ENCODE data around the gene ZDHHC17.

ZDHHC17 gene

DNA sequence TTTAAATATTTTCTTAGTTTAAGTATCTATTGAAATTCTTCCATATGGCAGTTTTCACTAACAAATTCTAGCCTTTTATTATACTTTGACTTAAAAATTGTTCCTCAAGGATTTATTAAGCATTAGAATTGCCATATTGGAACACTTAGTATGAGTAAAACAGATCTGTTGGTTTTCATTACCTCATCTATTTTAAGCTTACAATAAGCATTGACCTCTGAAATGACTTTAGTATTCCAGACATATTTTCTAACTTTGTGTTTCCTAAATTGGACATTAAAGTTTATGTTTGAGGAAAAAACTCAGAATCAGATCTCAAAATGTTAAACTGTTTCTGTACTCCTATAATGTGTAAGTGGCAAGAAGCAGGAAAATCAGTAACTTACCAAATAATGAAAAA is 66.5 kb downstream of the ZDHHC17 start:
- in situ Hi-C loops (cut with MboI; ENCODE audit: low sequenced_read_pairs, unreplicated experiment) = no loop called here
- TF ChIP-seq, protein P1, sequence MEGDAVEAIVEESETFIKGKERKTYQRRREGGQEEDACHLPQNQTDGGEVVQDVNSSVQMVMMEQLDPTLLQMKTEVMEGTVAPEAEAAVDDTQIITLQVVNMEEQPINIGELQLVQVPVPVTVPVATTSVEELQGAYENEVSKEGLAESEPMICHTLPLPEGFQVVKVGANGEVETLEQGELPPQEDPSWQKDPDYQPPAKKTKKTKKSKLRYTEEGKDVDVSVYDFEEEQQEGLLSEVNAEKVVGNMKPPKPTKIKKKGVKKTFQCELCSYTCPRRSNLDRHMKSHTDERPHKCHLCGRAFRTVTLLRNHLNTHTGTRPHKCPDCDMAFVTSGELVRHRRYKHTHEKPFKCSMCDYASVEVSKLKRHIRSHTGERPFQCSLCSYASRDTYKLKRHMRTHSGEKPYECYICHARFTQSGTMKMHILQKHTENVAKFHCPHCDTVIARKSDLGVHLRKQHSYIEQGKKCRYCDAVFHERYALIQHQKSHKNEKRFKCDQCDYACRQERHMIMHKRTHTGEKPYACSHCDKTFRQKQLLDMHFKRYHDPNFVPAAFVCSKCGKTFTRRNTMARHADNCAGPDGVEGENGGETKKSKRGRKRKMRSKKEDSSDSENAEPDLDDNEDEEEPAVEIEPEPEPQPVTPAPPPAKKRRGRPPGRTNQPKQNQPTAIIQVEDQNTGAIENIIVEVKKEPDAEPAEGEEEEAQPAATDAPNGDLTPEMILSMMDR (IDR thresholded peaks at IDR 0.05; ENCODE audit: borderline replicate concordance, control extremely low read depth, extremely low read depth, insufficient read depth, missing control alignments) = no peak
- DNase-seq (ENCODE audit: low spot score) = no peak

DNA sequence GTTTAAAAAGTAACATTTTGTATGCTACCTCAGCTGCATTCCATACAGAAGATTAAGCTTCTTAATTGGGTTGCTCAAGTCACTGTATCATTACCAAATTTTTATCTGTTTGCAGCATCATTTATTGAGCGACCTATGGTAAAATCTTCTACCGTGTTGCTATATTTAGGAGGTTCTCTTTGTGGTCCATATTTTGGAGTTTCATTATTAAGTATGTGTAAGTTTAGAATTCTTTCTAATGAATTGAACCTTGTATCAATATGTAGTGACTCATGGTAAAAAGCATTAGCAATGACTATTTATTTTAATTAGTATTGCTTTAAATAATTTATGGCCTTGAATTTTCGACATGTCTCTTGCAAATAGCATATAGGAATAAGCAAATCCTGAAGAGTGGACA is 72.7 kb downstream of the ZDHHC17 start:
- DNase-seq (ENCODE audit: low spot score) = no peak
- in situ Hi-C loops (cut with MboI; ENCODE audit: low sequenced_read_pairs, unreplicated experiment) = no loop called here
- TF ChIP-seq, protein P1 (IDR thresholded peaks at IDR 0.05; ENCODE audit: borderline replicate concordance, control extremely low read depth, extremely low read depth, insufficient read depth, missing control alignments) = no peak

DNA sequence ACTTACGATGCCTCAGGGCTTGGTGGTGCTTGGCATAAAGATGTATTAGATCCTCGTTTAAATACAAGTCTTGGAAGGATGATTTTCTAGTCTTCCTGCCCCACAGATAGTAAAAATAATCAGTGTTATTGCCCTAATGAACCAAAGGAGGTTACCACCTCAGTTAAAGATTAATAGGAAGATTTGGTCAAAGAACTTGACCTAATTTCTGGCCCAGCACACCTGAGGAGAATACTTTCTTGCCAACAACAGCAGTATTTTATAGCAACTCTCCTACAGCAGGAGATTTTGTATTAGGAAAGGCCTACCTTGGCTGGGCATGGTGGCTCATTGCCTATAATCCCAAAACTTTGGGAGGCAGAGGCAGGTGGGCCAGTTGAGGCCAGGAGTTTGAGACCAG is 83.3 kb downstream of the ZDHHC17 start:
- DNase-seq (ENCODE audit: low spot score) = no peak
- in situ Hi-C loops (cut with MboI; ENCODE audit: low sequenced_read_pairs, unreplicated experiment) = no loop called here
- TF ChIP-seq, protein P1 (IDR thresholded peaks at IDR 0.05; ENCODE audit: borderline replicate concordance, control extremely low read depth, extremely low read depth, insufficient read depth, missing control alignments) = no peak

DNA sequence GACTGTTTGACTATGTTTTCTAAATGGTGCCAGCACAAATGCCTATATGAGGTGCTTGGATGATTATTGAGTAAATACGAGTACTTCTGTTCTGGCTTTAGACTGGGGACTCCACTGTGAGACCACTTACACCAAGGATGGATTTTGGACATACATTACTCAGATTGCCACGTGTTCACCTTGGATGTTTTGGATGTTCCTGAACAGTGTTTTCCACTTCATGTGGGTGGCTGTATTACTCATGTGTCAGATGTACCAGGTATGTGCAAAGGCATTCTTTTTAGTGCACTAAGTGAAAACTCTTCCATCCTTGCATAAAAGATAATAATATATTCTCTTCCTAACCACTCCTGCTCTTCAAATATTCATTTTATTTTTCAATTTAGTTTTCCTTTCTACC is 84.2 kb downstream of the ZDHHC17 start:
- in situ Hi-C loops (cut with MboI; ENCODE audit: low sequenced_read_pairs, unreplicated experiment) = no loop called here
- no peak for DNase-seq (ENCODE audit: low spot score)
- TF ChIP-seq, protein P1 (IDR thresholded peaks at IDR 0.05; ENCODE audit: borderline replicate concordance, control extremely low read depth, extremely low read depth, insufficient read depth, missing control alignments) = no peak

DNA sequence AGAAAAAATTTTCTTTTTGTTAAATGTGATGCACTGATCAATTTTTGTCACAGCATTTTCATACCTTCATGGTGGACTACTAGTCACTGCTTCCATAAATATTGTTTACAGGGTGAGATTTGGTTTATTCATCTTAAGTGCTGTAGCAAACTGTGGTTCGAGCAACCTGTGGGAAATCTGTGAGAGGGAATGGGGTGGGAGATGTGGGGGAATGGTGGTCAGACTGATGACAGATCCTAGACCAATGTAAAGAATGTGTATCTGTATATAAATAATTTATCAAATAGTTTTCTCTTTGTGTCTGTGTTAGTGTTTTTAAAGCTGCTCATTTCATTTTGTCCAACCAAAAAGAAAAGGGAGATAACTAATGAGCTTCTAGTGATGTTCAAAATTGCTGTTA is 88.2 kb downstream of the ZDHHC17 start:
- in situ Hi-C loops (cut with MboI; ENCODE audit: low sequenced_read_pairs, unreplicated experiment) = no loop called here
- no peak for DNase-seq (ENCODE audit: low spot score)
- TF ChIP-seq, protein P1 (IDR thresholded peaks at IDR 0.05; ENCODE audit: borderline replicate concordance, control extremely low read depth, extremely low read depth, insufficient read depth, missing control alignments) = no peak

DNA sequence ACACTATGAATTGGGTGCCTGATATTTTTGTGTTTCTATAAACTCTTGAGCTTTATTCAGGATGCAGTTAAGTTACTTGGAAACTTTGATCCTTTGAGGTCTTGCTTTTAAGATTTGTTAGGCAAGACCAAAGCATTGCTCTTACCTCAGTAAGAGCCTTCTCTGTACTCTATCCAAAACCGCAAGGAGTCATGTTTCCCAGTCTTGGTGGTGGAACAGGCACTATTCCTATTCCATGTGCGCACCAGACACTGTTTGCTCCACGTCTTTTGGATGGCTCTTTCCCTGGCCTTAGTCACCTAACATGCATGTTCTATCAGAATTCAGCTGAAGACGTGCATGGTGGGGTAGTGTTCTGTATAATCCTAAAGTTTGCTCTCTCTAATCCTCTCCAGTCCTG is 91.4 kb downstream of the ZDHHC17 start:
- DNase-seq (ENCODE audit: low spot score) = no peak
- in situ Hi-C loops (cut with MboI; ENCODE audit: low sequenced_read_pairs, unreplicated experiment) = no loop called here
- TF ChIP-seq, protein P1 (IDR thresholded peaks at IDR 0.05; ENCODE audit: borderline replicate concordance, control extremely low read depth, extremely low read depth, insufficient read depth, missing control alignments) = no peak
